HG02852 (cell line): Measurements from ENCODE around the gene GTF3C1.

ENCODE experiments used
- ATAC-seq: cut with Tn5 transposase; IDR thresholded peaks from one replicate; pipeline ENCODE4 v1.9.1; 2021; ENCODE audit warnings: mild to moderate bottlenecking, moderate library complexity; ENCODE audit not compliant: unreplicated experiment

Gene GTF3C1

DNA sequence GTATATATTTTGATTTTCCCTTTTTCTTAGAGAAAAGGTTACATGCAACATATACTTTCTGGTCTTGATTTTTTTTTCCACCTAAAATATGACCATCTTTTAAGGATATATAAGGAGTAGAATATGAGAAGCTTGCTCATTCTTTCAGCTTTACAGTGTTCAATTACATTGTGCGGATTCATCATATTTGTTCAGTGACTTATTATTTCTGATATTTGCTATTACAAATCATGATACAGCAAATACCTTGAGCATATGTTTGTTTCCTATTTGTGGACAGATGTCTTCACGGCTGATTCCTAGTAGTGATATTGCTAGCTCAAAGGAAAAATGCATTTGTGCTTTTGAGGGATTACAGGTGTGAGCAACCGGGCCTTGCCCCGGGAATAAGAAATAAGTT, 18.4 kb upstream of the GTF3C1 start:
- no peak for ATAC-seq

DNA sequence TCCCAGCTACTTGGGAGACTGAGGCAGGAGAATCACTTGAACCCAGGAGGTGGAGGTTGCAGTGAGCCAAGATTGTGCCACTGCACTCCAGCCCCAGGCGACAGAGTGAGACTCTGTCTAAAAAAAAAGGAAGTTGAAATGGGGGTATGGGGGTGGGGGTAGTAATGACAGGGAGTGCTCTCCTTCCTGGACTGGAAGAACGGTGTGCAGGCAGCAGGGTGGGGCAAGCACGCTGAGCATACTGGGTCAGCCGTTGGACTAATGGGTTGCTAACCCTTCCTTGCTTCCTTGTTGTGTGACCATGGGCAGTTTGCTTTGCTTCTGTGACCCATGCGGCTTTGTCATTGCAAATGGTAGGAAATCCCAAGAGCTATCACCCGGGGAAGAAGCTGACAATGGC, 16.7 kb upstream of the GTF3C1 start:
- ATAC-seq, result no peak

DNA sequence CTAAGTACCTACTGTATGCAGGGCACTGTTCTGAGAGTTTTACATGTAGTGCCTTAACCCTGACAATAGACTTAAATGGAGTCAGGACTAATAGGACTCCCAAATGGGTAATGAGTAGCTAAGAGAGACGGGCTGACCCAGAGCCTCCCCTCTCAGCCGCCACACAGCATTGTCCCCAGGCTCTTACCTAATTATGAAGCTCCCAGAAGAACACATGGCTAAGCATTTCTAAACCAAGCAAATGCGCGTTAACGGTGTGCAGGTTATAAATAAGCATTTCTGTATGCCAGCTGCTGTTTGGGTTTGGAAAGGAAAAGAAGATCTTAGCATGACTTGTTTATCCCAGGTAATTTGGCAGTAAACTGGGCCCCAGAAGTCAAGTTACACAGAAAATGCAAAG, 14.5 kb upstream of the GTF3C1 start:
- no peak for ATAC-seq

DNA sequence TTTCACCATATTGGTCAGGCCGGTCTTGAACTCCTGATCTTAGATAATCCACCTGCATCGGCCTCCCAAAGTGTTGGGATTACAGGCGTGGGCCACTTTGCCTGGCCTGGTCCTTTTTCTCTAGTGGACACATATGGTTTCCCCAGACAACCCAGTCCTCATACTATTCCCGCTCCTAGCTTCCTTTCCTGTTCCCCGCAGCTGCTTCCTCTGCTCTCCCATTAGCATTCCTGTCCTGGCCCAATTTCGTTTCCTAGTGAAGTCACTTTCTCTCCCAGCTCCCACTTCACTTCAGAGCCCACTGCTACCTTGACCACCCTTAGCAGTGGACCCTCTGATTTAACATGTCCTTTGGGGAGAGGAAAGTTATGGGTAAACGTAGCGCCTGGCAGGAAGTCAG, 11.5 kb upstream of the GTF3C1 start:
- no peak for ATAC-seq

DNA sequence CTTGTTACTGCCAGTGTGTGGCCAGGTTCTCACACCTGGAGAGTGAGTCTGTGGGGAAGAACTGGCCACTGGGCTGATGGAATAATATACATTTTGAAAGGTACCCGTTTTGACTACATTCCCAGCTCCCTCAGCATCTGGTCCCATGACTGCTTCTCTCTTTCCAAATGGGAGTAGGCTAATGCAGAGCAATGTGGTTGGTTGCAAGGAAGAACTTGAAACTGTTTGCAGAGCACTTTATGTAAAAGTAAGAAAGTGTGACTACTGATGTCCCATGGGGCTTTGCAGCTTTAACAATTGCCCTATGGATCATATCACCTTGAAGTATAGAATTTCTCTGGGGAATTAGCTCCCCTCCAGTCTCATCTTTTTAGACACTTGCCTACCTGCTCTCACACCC, 9.2 kb upstream of the GTF3C1 start:
- ATAC-seq, result no peak

DNA sequence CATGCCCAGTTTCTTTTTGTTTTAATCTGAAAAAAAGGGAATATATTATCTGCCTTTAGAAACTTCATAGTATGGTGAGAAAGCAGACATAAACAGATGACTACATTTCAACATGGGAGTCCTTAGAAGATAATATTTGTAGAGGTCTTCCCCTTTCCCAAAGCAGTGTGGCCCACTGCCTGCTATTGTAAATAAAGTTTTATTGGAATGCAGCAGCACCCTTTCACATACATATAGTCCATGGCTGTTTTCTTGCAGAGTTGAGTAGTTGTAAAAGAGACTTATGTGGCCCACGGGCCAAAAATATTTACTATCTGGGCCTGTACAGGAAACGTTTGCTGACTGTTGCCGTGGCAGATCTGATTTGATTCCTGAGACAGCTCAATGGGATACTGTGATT, 8.7 kb upstream of the GTF3C1 start:
- ATAC-seq, result no peak

DNA sequence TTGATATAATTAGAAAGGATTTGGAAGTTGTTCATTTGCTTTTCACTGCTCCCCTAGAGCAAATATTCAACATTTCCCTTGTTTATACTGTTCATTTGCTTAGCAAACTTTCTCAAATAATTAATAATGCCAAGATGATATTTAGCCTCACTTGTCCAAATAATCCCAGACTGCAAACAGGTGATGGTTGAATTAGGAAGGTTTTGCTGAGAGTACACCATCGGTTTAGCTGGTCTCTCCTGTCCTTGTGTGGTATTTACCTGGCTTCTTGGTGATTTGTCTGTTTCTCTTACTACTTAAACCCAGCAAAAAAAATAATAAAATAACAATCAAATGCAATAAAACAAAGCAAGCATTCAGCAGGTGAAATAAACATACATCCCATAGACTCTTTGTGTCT, 6.8 kb upstream of the GTF3C1 start:
- ATAC-seq, result no peak

DNA sequence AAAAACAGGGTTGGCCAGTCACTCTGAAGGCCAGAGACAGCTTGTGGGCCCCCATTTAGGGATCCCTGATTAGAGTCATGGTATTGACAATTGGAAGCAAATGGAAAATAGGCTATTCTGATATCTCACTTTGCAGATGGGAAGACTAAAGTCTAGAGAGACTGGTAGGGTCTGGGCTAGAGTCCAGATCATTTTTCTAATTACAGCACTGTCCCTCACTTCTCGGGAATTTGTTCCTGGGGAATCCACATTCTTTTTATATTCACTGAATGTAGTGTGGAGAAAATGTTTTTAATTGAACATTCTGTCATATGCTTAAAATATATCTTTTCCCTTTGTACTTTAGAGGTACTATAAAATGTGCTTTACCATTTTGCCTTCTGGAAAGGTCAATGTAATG, 1.3 kb upstream of the GTF3C1 start:
- no peak for ATAC-seq

DNA sequence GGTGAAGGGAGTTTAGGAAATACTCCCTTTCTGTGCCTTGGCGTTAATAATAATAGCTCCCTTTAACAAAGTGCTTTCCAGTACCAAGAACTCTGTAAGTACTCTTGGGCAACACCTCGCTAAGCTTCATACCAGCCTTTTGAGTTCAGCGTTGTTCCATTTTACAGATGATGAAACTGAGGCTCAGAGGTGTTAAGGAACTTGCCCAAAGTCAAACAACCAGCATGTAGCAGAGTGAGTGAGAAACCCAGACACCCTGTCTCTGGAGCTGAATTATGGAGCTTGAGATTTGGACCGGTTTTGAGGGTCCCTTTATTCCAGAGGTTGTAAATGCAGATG, 838 bp upstream of the GTF3C1 start:
- ATAC-seq, result no peak

DNA sequence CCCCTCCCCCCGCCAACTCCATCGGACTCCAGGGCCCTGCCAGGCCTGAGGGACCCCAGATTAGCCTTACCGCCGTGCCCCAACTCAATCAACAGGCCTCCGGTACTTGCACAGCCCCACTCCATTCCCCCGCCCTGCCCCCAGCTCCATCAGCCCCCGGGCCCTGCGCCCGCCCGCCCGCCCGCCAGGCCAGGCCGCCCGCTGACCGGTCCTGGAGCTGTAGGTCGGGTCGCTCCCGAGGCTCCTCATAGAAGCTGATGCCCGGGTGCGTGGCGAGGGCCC, 308 bp downstream of the GTF3C1 start:
- peak; percentile 25 for ATAC-seq

DNA sequence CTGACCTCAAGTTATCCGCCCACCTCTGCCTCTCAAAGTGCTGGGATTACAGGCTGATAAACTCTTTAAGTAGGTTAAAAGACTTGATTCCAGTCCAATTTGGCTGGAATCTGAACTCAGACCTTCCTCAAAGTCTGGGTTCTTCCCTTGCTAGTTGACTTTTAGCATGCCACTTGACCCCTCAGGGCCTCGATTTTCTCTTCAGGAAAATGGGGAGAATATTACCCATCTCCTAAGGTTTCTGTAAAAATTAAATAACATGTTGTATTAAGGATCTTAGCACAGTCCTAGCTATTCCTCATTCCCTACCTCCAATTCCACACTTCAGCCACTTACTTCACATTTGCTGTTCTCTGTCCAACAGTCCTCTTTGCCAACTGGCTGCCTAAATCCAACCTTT, 1.9 kb downstream of the GTF3C1 start:
- ATAC-seq, result no peak

DNA sequence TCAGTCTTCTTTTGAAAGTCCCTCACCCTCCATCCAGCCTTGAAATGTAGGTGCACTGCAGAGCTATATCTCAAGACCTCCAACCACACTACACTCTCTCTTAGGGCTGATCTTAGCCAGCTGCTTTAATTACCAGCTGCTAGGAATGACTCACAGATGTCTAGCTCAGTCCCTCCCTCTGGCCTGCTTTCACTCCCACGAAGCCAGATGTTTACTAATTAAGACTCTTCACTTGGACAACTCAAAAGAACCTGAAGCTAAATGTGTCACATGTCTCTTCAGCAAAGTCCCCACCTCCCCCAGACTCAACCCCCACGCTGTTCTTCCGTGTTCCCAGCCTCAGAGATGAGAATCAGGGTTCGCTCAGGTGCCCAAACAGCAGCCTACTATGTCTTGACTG, 2.6 kb downstream of the GTF3C1 start:
- ATAC-seq, result no peak

DNA sequence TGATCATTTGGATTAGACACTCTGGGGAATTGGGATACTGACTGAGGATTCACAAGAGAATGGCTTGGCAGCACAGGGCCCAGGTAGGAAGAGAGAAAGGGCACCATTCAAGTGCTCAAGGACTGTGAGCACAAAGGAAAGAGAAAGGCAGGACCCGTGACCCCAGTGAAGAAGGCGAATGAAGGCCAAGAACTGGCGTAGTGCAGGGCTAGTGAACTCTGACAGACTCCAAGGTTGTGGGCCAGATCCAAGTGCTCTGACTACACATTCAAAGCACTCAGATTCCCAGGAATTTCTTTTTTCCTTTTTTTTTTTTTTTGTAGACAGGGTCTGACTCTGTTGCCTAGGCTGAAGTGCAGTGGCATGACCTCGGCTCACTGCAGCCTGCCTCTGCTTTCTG, 5.0 kb downstream of the GTF3C1 start:
- ATAC-seq, result no peak

DNA sequence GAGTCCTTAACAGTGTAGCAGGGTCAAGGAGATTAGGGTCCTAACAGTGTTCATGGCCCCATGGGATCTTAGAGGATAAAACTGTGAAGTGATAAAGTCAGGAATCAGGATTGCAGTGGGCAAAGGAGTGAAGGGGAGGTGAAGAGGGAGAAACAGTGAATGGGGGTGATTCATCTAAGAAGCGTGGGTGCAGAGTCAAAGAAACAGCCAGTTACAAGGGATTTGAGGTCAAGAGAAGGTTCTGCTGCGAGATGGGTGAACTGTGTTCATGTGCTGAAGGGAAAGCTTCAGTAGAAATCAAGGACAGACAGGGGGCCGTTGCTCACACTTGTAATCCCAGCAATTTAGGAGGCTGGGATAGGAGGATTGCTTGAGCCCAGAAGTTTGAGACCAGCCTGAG, 5.9 kb downstream of the GTF3C1 start:
- ATAC-seq, result no peak

DNA sequence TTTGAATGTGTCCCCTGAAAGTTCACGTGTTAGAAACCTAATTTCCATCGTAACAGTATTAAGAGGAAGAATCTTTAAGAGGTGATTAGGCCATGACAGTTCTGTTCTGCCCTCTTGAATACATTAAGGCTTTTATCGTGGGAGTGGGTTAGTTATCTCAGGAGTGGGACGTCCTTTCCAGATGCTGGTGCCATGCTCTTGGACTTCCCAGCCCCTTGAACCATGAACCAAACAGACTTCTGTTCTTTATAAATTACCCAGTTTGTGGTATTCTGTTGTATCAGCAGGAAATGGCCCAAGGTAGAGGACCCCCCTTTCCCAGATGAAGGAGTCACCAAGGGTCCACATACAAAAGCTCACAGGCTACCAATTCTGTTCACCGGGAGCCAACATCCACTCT, 10.1 kb downstream of the GTF3C1 start:
- no peak for ATAC-seq

DNA sequence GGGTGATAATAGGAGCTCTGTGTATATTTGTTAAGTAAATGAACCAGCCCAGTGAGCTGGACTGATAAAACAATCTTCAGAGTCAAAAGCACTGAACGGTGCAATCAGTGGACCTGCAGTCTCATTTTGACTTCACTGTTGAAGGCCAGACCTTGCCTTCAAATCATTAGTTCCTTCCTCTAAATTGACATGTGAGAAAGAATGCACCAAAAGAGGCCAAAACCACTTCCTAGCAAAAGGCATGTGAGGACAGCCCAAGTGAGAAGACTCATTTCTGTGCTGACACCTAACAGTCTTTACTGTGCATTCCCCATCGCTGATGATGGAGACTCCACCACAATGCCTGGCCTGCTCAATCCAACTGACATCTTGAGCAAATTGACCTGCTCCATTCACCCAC, 10.6 kb downstream of the GTF3C1 start:
- ATAC-seq, result peak; percentile 55

DNA sequence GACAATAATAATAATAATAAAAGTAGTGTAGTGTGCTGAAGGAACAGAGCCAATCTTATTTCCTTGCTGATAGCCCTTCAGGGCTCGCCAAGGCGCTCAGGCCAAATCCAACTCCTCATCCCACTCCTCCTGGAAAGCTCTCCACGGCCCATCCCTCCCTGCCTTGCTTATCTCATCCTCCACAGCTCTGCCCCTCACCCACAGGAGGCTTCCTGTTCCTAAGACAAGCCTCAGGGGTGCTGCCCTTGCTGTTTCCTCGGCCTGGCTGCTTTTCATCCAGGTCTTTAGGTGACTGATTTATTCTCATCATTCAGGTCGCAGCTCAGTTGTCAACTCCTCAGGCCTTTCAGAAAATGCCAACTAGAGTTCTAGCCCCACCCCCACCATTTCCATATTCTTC, 11.2 kb downstream of the GTF3C1 start:
- no peak for ATAC-seq

DNA sequence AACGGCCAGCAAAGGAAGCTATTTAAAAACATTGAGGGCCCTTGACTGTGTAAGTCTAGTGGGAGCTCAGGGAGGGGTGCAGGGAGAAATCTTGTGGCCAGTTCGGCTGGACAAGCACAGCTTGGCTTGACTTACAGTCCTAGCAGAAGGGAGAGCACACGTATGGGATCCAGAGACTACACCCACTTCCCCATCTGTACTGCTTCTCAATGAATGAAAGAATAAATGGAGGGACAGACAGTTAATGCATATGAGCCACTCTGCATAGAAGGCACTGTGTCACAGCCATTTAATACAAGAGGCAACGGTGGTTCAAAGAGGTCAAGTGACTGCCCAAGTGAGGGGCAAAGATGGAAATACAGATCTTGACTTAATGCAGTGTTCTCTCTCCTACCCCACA, 15.5 kb downstream of the GTF3C1 start:
- ATAC-seq, result no peak

DNA sequence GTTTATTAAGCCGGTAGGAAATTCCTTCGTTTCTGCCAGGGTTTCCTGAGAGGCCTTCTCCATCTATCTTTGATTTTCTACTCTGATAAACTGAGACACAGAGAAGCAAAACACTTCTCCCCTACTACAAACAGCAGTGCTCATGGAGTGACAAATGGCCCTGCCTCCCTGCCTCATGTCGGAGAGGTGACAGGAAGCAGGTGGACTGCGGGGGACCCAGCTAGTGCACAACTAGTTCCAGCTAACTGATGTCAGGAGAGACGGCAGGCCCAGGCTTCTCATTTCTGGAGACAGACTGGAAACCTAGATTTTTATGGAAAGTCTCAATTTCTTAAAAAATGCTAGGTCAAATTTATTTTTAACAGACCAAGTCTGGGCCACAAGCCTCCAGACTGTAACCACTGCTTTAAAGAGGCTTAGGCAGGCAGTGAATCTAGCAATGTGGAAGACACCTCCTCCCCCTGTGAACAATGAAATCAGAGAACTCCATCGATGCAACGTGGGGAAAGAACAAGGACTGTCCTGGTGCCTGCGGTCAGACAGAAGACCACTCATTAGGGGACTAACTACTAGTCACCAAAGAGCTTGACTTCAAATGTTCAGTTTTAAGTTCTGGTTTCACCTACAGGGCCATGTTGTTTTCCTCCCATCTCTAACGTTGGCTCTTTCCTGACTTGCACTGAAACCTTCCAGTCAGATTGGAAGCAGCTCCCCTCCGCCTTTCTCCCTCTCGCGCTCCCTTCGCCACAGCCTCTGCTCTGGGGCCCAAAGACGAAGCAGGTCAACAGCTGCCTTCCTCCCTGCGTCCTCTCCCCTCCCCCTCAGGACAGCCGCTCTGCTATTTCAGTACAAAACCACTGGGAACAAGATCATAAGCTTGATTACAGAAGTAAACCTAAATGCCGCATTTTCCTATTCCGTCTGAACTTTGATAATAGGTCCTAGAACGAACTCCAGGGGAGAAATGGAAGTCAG, 17.6 kb downstream of the GTF3C1 start:
- no peak for ATAC-seq

DNA sequence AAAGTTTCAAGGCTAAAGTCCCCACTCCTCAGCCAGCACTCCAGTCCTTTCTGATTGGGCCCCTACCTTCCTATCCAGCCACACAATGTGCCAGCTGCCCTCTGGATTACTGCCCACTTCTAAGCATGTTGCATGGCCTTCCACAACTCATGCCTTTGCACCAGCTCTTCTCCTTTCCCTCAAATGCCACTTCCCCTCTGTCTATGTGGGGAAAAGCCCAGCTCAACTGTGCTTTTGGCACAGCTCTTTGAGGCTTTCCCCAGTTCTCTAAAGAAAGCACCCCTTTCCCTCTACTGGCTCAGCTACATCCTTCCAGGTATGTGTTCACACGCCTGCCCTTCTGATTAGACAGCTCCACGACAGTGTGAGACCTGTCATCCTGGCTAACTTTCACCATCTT, 18.5 kb downstream of the GTF3C1 start:
- ATAC-seq, result no peak

DNA sequence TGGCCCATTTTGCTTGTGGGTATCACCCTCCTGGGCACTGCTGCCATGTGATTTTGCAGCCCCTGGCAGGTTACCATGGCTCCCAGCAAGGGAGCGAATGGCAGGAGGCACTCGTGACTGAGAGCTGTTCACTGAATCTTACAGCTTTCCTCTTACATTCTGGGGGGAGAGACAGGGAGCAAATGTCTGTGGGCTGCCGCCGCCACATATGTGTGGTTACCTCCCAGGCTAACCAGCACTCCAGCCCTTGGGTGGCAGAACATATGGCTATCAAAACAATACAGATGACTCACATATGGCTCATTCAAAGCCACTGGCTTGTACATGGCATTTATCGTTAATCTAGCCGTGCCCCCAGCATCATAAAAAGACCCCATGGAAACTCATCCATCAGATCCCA, 19.8 kb downstream of the GTF3C1 start:
- ATAC-seq, result no peak

DNA sequence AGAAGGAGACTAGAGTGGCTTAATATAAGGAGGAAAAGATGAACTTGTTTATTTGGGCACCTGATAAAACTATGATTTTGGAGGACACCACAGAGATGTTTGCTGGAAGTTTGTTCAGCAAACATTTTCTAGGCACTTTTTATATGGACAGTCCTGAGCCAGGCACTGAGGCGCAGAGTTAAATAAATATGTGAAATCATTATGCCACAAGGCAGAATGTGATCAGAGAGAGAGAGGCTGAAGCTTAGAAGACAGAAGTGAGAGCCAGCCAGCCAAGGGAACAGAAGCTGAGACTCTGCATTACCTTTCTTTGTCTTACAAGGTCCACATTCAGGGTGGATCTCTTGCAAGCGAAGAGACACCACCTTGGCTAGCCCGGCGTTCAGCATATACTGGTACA, 21.4 kb downstream of the GTF3C1 start:
- no peak for ATAC-seq

DNA sequence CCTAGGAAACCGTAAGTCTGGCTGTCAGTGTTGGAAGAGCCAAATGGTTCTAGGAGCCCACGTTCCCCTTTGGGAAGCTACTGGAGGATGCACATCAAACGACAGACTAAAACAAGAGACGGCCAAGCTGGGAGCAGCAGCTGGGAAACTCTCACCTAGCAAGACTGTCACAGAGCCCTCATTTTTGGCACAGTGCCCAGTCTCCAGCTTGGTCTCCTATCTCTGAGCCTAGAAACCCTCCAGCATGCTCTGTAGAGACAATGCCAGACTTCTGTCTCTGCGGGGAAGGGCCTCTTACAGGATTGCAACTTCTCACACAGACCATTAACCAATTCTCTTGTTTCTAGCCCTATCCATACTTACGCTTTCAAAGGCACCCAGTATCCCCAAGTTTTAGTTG, 23.5 kb downstream of the GTF3C1 start:
- ATAC-seq, result no peak
